NCI-H1436 (cell line): ENCODE measurements around the gene PANX2.

ENCODE experiments used
- DNase-seq: peaks from one replicate; lab custom pipeline; 2025; lab: John Stamatoyannopoulos, UW

The PANX2 gene

DNA sequence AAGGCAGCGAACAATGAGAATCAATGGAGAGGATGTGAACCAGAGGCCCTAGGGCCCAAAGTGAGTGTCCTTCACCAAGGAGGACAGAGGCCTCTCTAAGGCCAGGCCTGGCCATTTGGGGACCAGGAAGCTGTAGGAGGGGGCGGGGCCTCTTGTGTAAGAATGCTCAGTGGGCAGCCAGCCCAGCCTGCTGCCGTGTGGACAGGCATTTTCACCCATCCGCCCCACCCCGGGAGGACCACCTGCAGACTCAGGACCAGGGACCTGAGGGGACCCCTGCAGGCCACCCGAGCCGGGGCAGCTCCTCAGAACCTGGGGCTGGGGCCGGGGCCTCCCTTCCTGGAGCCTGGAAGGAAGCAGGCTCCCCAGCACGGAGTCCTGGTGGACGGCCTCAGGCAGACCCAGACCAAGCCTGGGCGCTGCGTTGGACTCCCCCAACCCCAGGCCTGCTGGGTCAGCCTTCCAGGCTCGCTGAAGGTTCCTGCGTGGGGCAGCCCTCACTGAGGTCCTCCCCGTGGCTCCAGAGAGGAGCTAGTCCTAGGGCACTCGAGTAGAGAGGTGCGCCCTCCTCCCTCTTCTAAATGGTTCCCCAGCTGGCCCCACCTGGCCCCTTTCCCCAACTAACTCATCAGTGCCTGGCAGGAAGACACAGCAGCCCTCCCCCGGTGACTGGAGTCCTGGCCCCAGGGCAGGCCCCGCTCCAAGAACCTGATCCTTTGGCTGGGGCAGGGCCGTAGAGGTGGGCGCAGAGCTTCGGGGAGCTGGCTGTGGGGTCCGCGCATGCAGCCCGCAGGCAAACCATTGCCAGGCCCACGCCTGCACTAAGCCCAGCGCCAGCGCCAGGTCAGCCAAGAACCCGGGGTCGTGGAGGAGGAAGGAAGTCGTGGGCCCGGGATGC lies 13.7 kb downstream of the PANX2 start:
- DNase-seq: no peak

DNA sequence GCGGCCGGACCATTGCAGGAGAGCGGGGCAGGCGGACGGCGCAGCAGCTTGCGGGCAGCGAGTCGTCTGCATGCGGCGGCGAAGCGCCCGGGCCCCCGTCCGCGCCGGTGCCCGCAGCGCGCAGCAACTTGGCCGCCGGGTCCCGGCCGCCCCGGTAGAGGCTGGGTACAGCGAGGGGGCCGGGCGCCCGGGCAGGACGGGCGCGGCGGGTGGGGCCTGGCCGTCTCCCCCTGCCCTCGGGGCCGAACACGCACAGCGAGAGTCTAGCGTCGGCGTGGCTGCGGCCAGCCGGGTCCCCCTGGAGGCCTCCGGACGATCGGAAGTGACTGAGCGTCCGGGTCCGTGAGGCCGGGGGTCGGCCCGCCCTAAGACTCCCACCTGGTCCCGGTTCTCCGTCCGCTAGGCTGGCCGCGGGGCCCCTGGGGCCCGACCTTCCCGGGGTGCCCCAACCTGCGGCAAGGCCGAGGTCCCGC lies 14.4 kb downstream of the PANX2 start:
- no peak for DNase-seq

DNA sequence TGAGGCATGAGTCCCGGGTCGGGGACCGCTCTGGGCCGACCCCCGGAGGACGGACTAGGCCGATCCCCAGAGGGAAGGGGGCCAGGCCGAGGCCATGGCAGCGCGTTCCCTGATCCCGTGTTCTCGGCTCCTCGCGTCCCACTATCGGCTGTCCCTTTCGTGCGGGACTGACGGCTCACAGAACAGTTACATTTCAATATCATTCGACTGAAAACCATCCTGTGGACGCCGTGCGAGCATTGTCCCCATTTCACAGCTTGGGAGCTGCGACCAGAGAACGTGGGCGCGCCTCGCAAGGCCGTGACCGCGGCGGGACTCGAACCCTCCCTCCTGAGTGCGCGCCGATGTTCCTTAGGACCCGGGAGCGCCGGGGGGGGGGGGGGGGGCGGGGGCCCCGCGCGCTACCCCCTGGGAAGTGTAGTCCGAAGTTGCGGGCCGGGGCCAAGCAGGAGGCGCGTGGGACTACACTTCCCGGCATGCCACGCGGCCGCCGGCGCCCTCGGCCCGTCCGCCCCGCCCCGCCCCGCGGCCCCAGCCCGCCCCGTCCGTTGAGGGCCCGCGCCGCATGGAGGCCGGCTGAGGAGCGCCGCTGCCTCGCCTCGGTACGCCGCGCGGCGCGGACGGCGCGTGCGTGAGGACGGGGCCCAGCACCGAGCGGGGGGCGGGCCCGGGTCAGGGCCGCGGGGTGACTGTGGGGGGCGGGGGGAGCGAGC lies 15.0 kb downstream of the PANX2 start, which contains the start of gene TRABD:
Gene TRABD, plus strand, starts transcription at position 539 of the 713 bp plus-strand sequence. CDS start 7,148 bp downstream, outside the sequence.
- peak; percentile 89 for DNase-seq

GRCh38 chr22:50186181-50186714 lies 15.7 kb downstream of the PANX2 start:
- DNase-seq: no peak

- no peak for DNase-seq
Measured at GRCh38 chr22:50186761-50187523, 16.4 kb downstream of the PANX2 start.

- no peak for DNase-seq
Measured at GRCh38 chr22:50188356-50188755, 17.8 kb downstream of the PANX2 start.

DNA sequence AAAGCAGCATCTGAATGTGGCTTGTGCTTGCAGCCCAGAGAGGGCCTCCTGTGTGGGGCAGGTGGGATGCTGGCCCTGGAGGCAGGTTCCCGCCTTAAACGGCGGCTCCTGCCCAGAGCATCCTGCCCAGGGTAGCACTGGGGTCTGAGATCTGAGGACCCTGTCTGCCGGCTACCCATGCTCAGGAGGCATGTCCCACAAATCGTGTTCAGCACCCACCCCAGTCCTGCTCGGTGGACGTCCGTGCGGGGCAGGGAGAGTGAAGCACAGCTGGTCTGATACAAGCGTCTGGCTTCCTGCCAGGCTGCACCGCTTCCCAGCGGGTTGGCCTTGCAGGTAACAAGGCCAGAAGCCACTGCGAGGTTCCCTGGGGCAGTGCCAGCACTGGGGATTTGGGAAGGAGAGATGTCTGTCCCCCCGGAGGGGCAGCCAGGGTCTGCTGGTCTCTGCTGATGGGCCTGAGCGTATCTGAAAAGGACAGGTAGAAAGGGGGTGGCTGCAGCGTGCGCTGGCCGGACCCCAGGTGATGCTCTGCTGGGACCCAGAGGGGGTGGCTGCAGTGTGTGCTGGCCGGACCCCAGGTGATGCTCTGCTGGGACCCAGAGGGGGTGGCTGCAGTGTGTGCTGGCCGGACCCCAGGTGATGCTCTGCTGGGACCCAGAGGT lies 18.8 kb downstream of the PANX2 start:
- DNase-seq: no peak

DNA sequence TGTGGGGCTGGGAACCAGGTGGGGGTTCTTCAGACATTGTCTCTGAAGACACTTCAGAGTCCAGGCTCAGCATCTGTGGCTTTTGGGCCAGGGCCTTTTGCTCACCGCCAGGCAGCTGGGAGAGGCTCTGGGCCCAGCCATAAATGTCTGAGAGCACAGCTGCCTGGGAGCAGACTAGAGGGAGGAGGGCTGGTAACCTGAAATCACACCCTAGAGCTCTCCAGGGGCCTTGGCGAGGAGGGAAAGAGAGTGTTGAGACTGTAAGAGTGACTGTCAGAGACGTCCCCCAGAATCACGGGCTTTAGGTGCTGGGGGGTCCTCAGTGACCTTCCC lies 19.3 kb downstream of the PANX2 start:
- no peak for DNase-seq

GRCh38 chr22:50190182-50190940 lies 19.8 kb downstream of the PANX2 start:
- DNase-seq: peak; percentile 40

- no peak for DNase-seq
Measured at GRCh38 chr22:50190941-50191741, 20.6 kb downstream of the PANX2 start.

- no peak for DNase-seq
Measured at GRCh38 chr22:50192436-50193204, 22.1 kb downstream of the PANX2 start.

- no peak for DNase-seq
Measured at GRCh38 chr22:50193621-50194020, 23.1 kb downstream of the PANX2 start.

- no peak for DNase-seq
Measured at GRCh38 chr22:50194037-50194805, 23.7 kb downstream of the PANX2 start.

DNA sequence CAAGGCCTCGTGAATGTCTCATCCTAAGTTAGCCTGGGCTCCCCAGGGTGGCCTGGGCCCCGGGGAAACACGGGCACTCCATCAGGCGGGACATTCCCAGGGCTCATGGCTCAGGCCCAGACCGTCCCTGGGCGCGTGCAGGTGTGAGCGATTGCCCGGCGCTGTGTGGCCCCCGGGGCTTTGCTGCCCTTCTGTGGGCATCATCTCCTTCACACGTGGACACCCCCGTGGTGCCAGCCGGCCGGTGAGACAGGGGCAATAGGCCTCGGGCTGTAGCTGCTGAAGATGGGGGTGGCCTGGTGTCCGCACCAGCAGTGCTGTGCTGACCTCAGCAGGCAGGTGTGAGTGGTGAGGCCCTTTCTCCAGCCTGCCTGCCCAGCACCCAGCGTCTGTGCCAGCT lies 25.7 kb downstream of the PANX2 start:
- DNase-seq: no peak

GRCh38 chr22:50197000-50197800 lies 26.7 kb downstream of the PANX2 start:
- no peak for DNase-seq

- DNase-seq: no peak
Measured at GRCh38 chr22:50197856-50198623, 27.5 kb downstream of the PANX2 start.

- no peak for DNase-seq
Measured at GRCh38 chr22:50198624-50199017, 28.1 kb downstream of the PANX2 start.
